ENCODE data around the gene KRT20. TPM values are rescaled to one million over a fixed set of nuclear protein-coding genes. Genes with fewer than 3 reads are reported as not detected.

KRT20 gene
- total and polyA plus RNA-seq, 12 donors = 0.23 to 0.64 (median 0.39) TPM; not detected in 8

- Histone ChIP-seq H3K9me3 (replicated peaks in 1 of 3) (no peaks in the 10 kb centered on the region), H3K4me1 (replicated peaks in 1 of 2) (no peaks in the 10 kb centered on the region), H3K27ac (no peak overlapping the region), H3K4me3 (no peak overlapping the region), H3K36me3 (replicated peaks in 1 of 2) (no peaks in the 10 kb centered on the region), H3K27me3 (no peaks in the 10 kb centered on the region)
- DNase-seq = no peak
- TF ChIP-seq POLR2A (IDR thresholded peaks at IDR 0.05) (no peak), CTCF (IDR thresholded peaks at IDR 0.05) (no peak)
- intact Hi-C loops (cut with DNase I) = no loop called here
- 88 to 91% (median 90%) methylated on average over 9 of the region's 9 CpGs for WGBS, 4 donors
Measured at GRCh38 chr17:40878044-40878443, 7.0 kb downstream of the KRT20 start.

- no peak for DNase-seq
- WGBS, 4 donors = 67 to 96% (median 91%) methylated on average over 1 of the region's 1 CpG
- Histone ChIP-seq H3K4me1 (replicated peaks in 1 of 2) (no peaks in the 10 kb centered on the region), H3K9me3 (replicated peaks in 1 of 3) (no peaks in the 10 kb centered on the region), H3K27ac (no peak overlapping the region), H3K4me3 (no peak overlapping the region), H3K27me3 (no peaks in the 10 kb centered on the region), H3K36me3 (replicated peaks in 1 of 2) (no peaks in the 10 kb centered on the region)
- intact Hi-C loops (cut with DNase I) = no loop called here
- no peak for TF ChIP-seq POLR2A (IDR thresholded peaks at IDR 0.05)
- TF ChIP-seq CTCF (IDR thresholded peaks at IDR 0.05) = no peak
Measured at GRCh38 chr17:40873801-40874200, 11.2 kb downstream of the KRT20 start.

- TF ChIP-seq POLR2A (IDR thresholded peaks at IDR 0.05) (no peak), CTCF (IDR thresholded peaks at IDR 0.05) (no peak)
- Histone ChIP-seq H3K27me3 (no peaks in the 10 kb centered on the region), H3K36me3 (replicated peaks in 1 of 2) (no peaks in the 10 kb centered on the region), H3K4me3 (no peak overlapping the region), H3K4me1 (replicated peaks in 1 of 2) (no peaks in the 10 kb centered on the region), H3K9me3 (replicated peaks in 1 of 3) (no peaks in the 10 kb centered on the region), H3K27ac (no peak overlapping the region)
- intact Hi-C loops (cut with DNase I) = no loop called here
- no peak for DNase-seq
Measured at GRCh38 chr17:40873255-40873654, 11.8 kb downstream of the KRT20 start.

GRCh38 chr17:40872416-40872815 is 12.6 kb downstream of the KRT20 start:
- TF ChIP-seq CTCF (IDR thresholded peaks at IDR 0.05) (no peak), POLR2A (IDR thresholded peaks at IDR 0.05) (no peak)
- H3K4me1 ChIP-seq (replicated peaks in 1 of 2) = no peaks in the 10 kb centered on the region
- intact Hi-C loops (cut with DNase I) = no loop called here

More at GRCh38 chr17:40872416-40872815, 12.6 kb downstream of the KRT20 start:
- DNase-seq = no peak
- no peaks in the 10 kb centered on the region for H3K27me3 ChIP-seq
- H3K36me3 ChIP-seq (replicated peaks in 1 of 2) = no peaks in the 10 kb centered on the region
- no peak overlapping the region for H3K27ac ChIP-seq
- no peaks in the 10 kb centered on the region for H3K9me3 ChIP-seq (replicated peaks in 1 of 3)
- no peak overlapping the region for H3K4me3 ChIP-seq
